HepG2 (cell line): ENCODE measurements around the gene JADE2. TPM values are rescaled to one million over a fixed set of nuclear protein-coding genes. Genes with fewer than 3 reads are reported as not detected.

Source experiments
- AKNA ChIP-seq: sonication (generic); formaldehyde crosslinking; IDR thresholded peaks from 2 replicates; pipeline ENCODE4 v1.4.0; 2020; ENCODE audit warnings: missing genetic modification reagents, borderline replicate concordance
- HNRNPK ChIP-seq: fragments of 200-400 bp; formaldehyde crosslinking; IDR thresholded peaks from 2 replicates; pipeline ENCODE4 v1.6.1; 2018; ENCODE audit warnings: low read length, low read depth, moderate library complexity, mild to moderate bottlenecking; ENCODE audit not compliant: poor library complexity, severe bottlenecking
- NR2F2 ChIP-seq: IDR thresholded peaks from 2 replicates; pipeline ENCODE4 v1.6.1; 2012; ENCODE audit warnings: low read depth, inconsistent platforms, borderline replicate concordance
- SMYD3 ChIP-seq: sonication (generic); formaldehyde crosslinking; IDR thresholded peaks from 2 replicates; pipeline ENCODE4 v1.8.1; 2023; ENCODE audit warnings: mild to moderate bottlenecking, missing genetic modification reagents
- TAF1 ChIP-seq: sonication (generic); formaldehyde crosslinking; IDR thresholded peaks from 2 replicates; pipeline ENCODE4 v1.4.0; 2020; ENCODE audit warnings: missing genetic modification reagents
- TFDP2 ChIP-seq: sonication (generic); formaldehyde crosslinking; IDR thresholded peaks from 2 replicates; pipeline ENCODE4 v1.4.0; 2020; ENCODE audit warnings: missing genetic modification reagents
- ZFP62 ChIP-seq: sonication (generic); formaldehyde crosslinking; IDR thresholded peaks from 2 replicates; pipeline ENCODE4 v1.4.0; 2020; ENCODE audit warnings: missing genetic modification reagents
- ZNF260 ChIP-seq: sonication (generic); formaldehyde crosslinking; IDR thresholded peaks from 2 replicates; pipeline ENCODE4 v1.4.0; 2020; ENCODE audit warnings: missing genetic modification reagents, low read depth, mild to moderate bottlenecking, borderline replicate concordance
- ZNF460 ChIP-seq: sonication (generic); formaldehyde crosslinking; IDR thresholded peaks from 2 replicates; pipeline ENCODE4 v1.5.1; 2020; ENCODE audit warnings: missing genetic modification reagents, mild to moderate bottlenecking, borderline replicate concordance
- ZNF607 ChIP-seq: sonication (generic); formaldehyde crosslinking; IDR thresholded peaks from 2 replicates; pipeline ENCODE4 v1.5.1; 2020; ENCODE audit warnings: missing genetic modification reagents, mild to moderate bottlenecking, borderline replicate concordance
- ZNF772 ChIP-seq: sonication (generic); formaldehyde crosslinking; IDR thresholded peaks from 2 replicates; pipeline ENCODE4 v1.5.0; 2020; ENCODE audit warnings: mild to moderate bottlenecking, missing genetic modification reagents
- ZNF781 ChIP-seq: sonication (generic); formaldehyde crosslinking; IDR thresholded peaks from 2 replicates; pipeline ENCODE4 v1.5.1; 2020; ENCODE audit warnings: borderline replicate concordance, mild to moderate bottlenecking, missing genetic modification reagents; ENCODE audit errors: not compliant biosample characterization
- polyA plus RNA-seq, 8 experiments: library from polyadenylated mRNA; depleted of rRNA in 3 of 8; stranded (reverse) in 7 of 8; unstranded in 1 of 8; fragments of >200 nt; fragmentation: Illumina TruSeq in 4 of 8; extraction: Trizol in 4 of 8; gene quantifications; 2 replicates each; pipeline versions ENCODE4 v1.2.1 to v1.2.3, GENCODE V29; 2011 to 2016; ENCODE audit warnings: low read depth in 4 of 8, missing spikeins in 1 of 8, mixed read lengths in 1 of 8; ENCODE audit not compliant: insufficient read depth in 1 of 8
- total RNA-seq, 5 experiments: library from RNA; depleted of rRNA; stranded (reverse); fragments of >200 nt; fragmentation: Illumina TruSeq; extraction: Trizol; gene quantifications; 2 replicates each; pipeline ENCODE4 v1.2.3, GENCODE V29; 2016; ENCODE audit warnings: low read depth in 1 of 5
- TF ChIP-seq, protein P1 (sequence below): sonication (generic); formaldehyde crosslinking; IDR thresholded peaks from 2 replicates; pipeline ENCODE4 v1.4.0; 2020; ENCODE audit warnings: missing genetic modification reagents
- TF ChIP-seq, protein P2 (sequence below): sonication (generic); formaldehyde crosslinking; IDR thresholded peaks from 2 replicates; pipeline ENCODE4 v1.9.0; 2021; ENCODE audit warnings: missing genetic modification reagents, mild to moderate bottlenecking, borderline replicate concordance

Gene JADE2
- total and polyA plus RNA-seq, 2 of the 13 experiments (the other 11 are each of a cell fraction or from before 2014, with no cell fraction given) = 7.5 to 15.1 TPM

- TF ChIP-seq TFDP2 (CRISPR knock-in tag) (peak; percentile 54; the same call in 1 of the 2 replicates), ZNF607 (CRISPR knock-in tag) (0 out of 2 replicates have a peak, but pooled peaks have one; percentile 2), TAF1 (CRISPR knock-in tag) (no peak), ZFP62 (CRISPR knock-in tag) (no peak), HNRNPK (peak; percentile 35), NR2F2 (0 out of 2 replicates have a peak, but pooled peaks have one; percentile 33), ZNF260 (CRISPR knock-in tag) (no peak), AKNA (CRISPR knock-in tag) (no peak), ZNF460 (CRISPR knock-in tag) (no peak), ZNF772 (peak; percentile 24; the same call in 1 of the 2 replicates), SMYD3 (CRISPR knock-in tag) (no peak), ZNF781 (CRISPR knock-in tag) (peak; percentile 14)
- TF ChIP-seq, protein P1, sequence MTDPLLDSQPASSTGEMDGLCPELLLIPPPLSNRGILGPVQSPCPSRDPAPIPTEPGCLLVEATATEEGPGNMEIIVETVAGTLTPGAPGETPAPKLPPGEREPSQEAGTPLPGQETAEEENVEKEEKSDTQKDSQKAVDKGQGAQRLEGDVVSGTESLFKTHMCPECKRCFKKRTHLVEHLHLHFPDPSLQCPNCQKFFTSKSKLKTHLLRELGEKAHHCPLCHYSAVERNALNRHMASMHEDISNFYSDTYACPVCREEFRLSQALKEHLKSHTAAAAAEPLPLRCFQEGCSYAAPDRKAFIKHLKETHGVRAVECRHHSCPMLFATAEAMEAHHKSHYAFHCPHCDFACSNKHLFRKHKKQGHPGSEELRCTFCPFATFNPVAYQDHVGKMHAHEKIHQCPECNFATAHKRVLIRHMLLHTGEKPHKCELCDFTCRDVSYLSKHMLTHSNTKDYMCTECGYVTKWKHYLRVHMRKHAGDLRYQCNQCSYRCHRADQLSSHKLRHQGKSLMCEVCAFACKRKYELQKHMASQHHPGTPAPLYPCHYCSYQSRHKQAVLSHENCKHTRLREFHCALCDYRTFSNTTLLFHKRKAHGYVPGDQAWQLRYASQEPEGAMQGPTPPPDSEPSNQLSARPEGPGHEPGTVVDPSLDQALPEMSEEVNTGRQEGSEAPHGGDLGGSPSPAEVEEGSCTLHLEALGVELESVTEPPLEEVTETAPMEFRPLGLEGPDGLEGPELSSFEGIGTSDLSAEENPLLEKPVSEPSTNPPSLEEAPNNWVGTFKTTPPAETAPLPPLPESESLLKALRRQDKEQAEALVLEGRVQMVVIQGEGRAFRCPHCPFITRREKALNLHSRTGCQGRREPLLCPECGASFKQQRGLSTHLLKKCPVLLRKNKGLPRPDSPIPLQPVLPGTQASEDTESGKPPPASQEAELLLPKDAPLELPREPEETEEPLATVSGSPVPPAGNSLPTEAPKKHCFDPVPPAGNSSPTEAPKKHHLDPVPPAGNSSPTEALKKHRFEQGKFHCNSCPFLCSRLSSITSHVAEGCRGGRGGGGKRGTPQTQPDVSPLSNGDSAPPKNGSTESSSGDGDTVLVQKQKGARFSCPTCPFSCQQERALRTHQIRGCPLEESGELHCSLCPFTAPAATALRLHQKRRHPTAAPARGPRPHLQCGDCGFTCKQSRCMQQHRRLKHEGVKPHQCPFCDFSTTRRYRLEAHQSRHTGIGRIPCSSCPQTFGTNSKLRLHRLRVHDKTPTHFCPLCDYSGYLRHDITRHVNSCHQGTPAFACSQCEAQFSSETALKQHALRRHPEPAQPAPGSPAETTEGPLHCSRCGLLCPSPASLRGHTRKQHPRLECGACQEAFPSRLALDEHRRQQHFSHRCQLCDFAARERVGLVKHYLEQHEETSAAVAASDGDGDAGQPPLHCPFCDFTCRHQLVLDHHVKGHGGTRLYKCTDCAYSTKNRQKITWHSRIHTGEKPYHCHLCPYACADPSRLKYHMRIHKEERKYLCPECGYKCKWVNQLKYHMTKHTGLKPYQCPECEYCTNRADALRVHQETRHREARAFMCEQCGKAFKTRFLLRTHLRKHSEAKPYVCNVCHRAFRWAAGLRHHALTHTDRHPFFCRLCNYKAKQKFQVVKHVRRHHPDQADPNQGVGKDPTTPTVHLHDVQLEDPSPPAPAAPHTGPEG (CRISPR knock-in tag) = 0 out of 2 replicates have a peak, but pooled peaks have one; percentile 20
- TF ChIP-seq, protein P2, sequence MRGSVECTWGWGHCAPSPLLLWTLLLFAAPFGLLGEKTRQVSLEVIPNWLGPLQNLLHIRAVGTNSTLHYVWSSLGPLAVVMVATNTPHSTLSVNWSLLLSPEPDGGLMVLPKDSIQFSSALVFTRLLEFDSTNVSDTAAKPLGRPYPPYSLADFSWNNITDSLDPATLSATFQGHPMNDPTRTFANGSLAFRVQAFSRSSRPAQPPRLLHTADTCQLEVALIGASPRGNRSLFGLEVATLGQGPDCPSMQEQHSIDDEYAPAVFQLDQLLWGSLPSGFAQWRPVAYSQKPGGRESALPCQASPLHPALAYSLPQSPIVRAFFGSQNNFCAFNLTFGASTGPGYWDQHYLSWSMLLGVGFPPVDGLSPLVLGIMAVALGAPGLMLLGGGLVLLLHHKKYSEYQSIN (CRISPR knock-in tag) = no peak
Measured at GRCh38 chr5:134527156-134527960, 1.9 kb downstream of the JADE2 start (continued).
